Keratinocyte (primary cell): ENCODE results near the gene SHE. TPM values are rescaled to one million over a fixed set of nuclear protein-coding genes. Genes with fewer than 3 reads are reported as not detected.

Source experiments
- DNase-seq: peaks from one replicate; pipeline ENCODE4 v3.0.0-alpha.2; 2011; ENCODE audit warnings: low read depth, missing footprints, low spot score
- FAIRE-seq: peaks from 2 replicates; lab custom pipeline; 2011; peaks lifted over from hg19 to GRCh38; lab: Jason Lieb, UNC
- H2AFZ ChIP-seq: 2 replicates; pipeline ENCODE4 v1.6.0; 2012; ENCODE audit warnings: low read length, control low read depth, inconsistent platforms; ENCODE audit not compliant: control insufficient read depth
- H3K27ac ChIP-seq: 2 replicates; pipeline ENCODE4 v1.5.1; 2011; ENCODE audit warnings: low read length; ENCODE audit not compliant: control insufficient read depth, insufficient read depth
- H3K27me3 ChIP-seq: 3 replicates; pipeline ENCODE4 v1.6.0; 2011; ENCODE audit warnings: low read length; ENCODE audit not compliant: control insufficient read depth, insufficient read depth; ENCODE audit errors: extremely low read depth
- H3K36me3 ChIP-seq, 2 experiments: 2 replicates in 1 of 2; 3 replicates in 1 of 2; pipeline ENCODE4 v1.5.1; 2011; ENCODE audit warnings: low read length in 2 of 2, mild to moderate bottlenecking in 1 of 2; ENCODE audit not compliant: control insufficient read depth in 2 of 2, insufficient read depth in 2 of 2; ENCODE audit errors: extremely low read depth in 1 of 2
- H3K4me1 ChIP-seq: 3 replicates; pipeline ENCODE4 v1.5.1; 2011; ENCODE audit warnings: low read length; ENCODE audit not compliant: control insufficient read depth, insufficient read depth; ENCODE audit errors: extremely low read depth
- H3K4me2 ChIP-seq: 3 replicates; pipeline ENCODE4 v1.6.0; 2011; ENCODE audit warnings: low read depth, low read length; ENCODE audit not compliant: control insufficient read depth, insufficient read depth; ENCODE audit errors: extremely low read depth
- H3K4me3 ChIP-seq, 3 experiments: fragments of 200-600 bp in 1 of 3; sonication (generic) in 1 of 3; 2 replicates in 2 of 3; 3 replicates in 1 of 3; pipeline ENCODE4 v1.5.1; 2011 to 2016; ENCODE audit warnings: low read length in 3 of 3, mild to moderate bottlenecking in 3 of 3, control low read depth in 2 of 3, inconsistent platforms in 1 of 3, low read depth in 1 of 3, mixed read lengths in 1 of 3, mixed run types in 1 of 3, moderate library complexity in 1 of 3; ENCODE audit not compliant: control insufficient read depth in 2 of 3, insufficient read depth in 2 of 3; ENCODE audit errors: extremely low read depth in 1 of 3
- H3K79me2 ChIP-seq: 2 replicates; pipeline ENCODE4 v1.6.0; 2012; ENCODE audit warnings: low read length; ENCODE audit not compliant: control insufficient read depth, insufficient read depth
- H3K9ac ChIP-seq: 3 replicates; pipeline ENCODE4 v1.6.0; 2011; ENCODE audit warnings: low read length; ENCODE audit not compliant: control insufficient read depth, insufficient read depth; ENCODE audit errors: extremely low read depth
- H3K9me1 ChIP-seq: 3 replicates; pipeline ENCODE4 v1.6.0; 2011; ENCODE audit warnings: low read length; ENCODE audit not compliant: control insufficient read depth, insufficient read depth; ENCODE audit errors: extremely low read depth
- H3K9me3 ChIP-seq: 2 replicates; pipeline ENCODE4 v1.5.1; 2012; ENCODE audit warnings: low read depth, low read length; ENCODE audit not compliant: control insufficient read depth
- H4K20me1 ChIP-seq: 3 replicates; pipeline ENCODE4 v1.6.0; 2011; ENCODE audit warnings: low read length; ENCODE audit not compliant: control insufficient read depth, insufficient read depth; ENCODE audit errors: extremely low read depth
- CTCF ChIP-seq, 3 experiments: IDR thresholded peaks in 1 of 3; conservative IDR thresholded peaks in 1 of 3; optimal IDR thresholded peaks in 1 of 3; 2 replicates in 2 of 3; 3 replicates in 1 of 3; pipeline versions ENCODE3 to v1.5.1; 2011; ENCODE audit warnings: low read length in 3 of 3, mild to moderate bottlenecking in 3 of 3, moderate library complexity in 2 of 3, control low read depth in 1 of 3, inconsistent platforms in 1 of 3; ENCODE audit not compliant: insufficient read depth in 2 of 3; ENCODE audit errors: extremely low read depth in 1 of 3
- EZH2 ChIP-seq: IDR thresholded peaks from one replicate; pipeline ENCODE4 v1.6.1; 2012; ENCODE audit warnings: inconsistent platforms, mild to moderate bottlenecking, low read length, moderate library complexity
- dilution Hi-C: fragments of 300-500 bp; cut with MboI; formaldehyde crosslinking; loops from one replicate; pipeline ENCODE4 v1.7.0; 2020; ENCODE audit warnings: low sequenced_read_pairs; ENCODE audit not compliant: extremely low pct_ligation_motif_present
- polyA plus RNA-seq, 5 experiments: library from polyadenylated mRNA; depleted of rRNA in 3 of 5; stranded (reverse) in 3 of 5; stranded (forward) in 1 of 5; unstranded in 1 of 5; fragments of >200 nt; gene quantifications; 1 replicate in 1 of 5; 2 replicates in 3 of 5; 3 replicates in 1 of 5; pipeline versions ENCODE4 v1.2.1 to v1.2.3, GENCODE V29; 2011 to 2012; ENCODE audit warnings: missing spikeins in 2 of 5, low read depth in 1 of 5, low replicate concordance in 1 of 5

SHE gene
- polyA plus RNA-seq, 1 donor (not counting 4 experiments of a cell fraction or from before 2014, with no cell fraction given), result 0.01 TPM

GRCh38 chr1:154466206-154466605 is 36.0 kb downstream of the SHE start:
- TF ChIP-seq CTCF (optimal IDR thresholded peaks at IDR 0.05 in 1 of 3, IDR thresholded peaks at IDR 0.05 in 1 of 3, conservative IDR thresholded peaks at IDR 0.05 in 1 of 3; ENCODE audit: extremely low read depth in 1 of 3, insufficient read depth in 2 of 3, low read length in 3 of 3) (no peak), EZH2 (no peak)
- no peaks in the 10 kb centered on the region for H4K20me1 ChIP-seq
- no peak overlapping the region for H3K27ac ChIP-seq
- no peak overlapping the region for H3K4me3 ChIP-seq
- FAIRE-seq (no peak), DNase-seq (no peak)
- dilution Hi-C loops, result no loop called here
- H3K4me2 ChIP-seq, result no peak overlapping the region
- H3K4me1 ChIP-seq, result peaks cover 6% of the 10 kb centered on the region
- no peak overlapping the region for H3K9ac ChIP-seq
- no peaks in the 10 kb centered on the region for H3K9me3 ChIP-seq
- H3K79me2 ChIP-seq, result no peaks in the 10 kb centered on the region
- no peak overlapping the region for H2AFZ ChIP-seq
- H3K27me3 ChIP-seq, result no peaks in the 10 kb centered on the region
- H3K9me1 ChIP-seq, result no peaks in the 10 kb centered on the region
- H3K36me3 ChIP-seq, result peaks cover 7 to 8% of the 10 kb centered on the region in 2 experiments

- no peak for FAIRE-seq
Observed at GRCh38 chr1:154465621-154466195, 36.5 kb downstream of the SHE start.

More at GRCh38 chr1:154465621-154466195, 36.5 kb downstream of the SHE start:
- Histone ChIP-seq H3K36me3 (peaks cover 7 to 8% of the 10 kb centered on the region in 2 experiments), H3K4me3 (no peak overlapping the region), H3K9ac (no peak overlapping the region), H3K9me1 (no peaks in the 10 kb centered on the region), H3K79me2 (no peaks in the 10 kb centered on the region), H3K4me1 (peaks cover 6% of the 10 kb centered on the region), H3K9me3 (no peaks in the 10 kb centered on the region), H4K20me1 (no peaks in the 10 kb centered on the region), H3K27me3 (no peaks in the 10 kb centered on the region), H2AFZ (no peak overlapping the region), H3K4me2 (no peak overlapping the region), H3K27ac (no peak overlapping the region)
- TF ChIP-seq EZH2 (no peak), CTCF (optimal IDR thresholded peaks at IDR 0.05 in 1 of 3, IDR thresholded peaks at IDR 0.05 in 1 of 3, conservative IDR thresholded peaks at IDR 0.05 in 1 of 3; ENCODE audit: extremely low read depth in 1 of 3, insufficient read depth in 2 of 3, low read length in 3 of 3) (no peak)
- dilution Hi-C loops, result no loop called here
- DNase-seq, result no peak
